ENCODE measurements around the gene MINK1. TPM values are rescaled to one million over a fixed set of nuclear protein-coding genes. Genes with fewer than 3 reads are reported as not detected.

The MINK1 gene
- total and polyA plus RNA-seq, 2 of the 13 experiments (the other 11 are each of a cell fraction or from before 2014, with no cell fraction given), result 17.2 to 63.9 TPM

- TF ChIP-seq ZNF383 (CRISPR knock-in tag; IDR thresholded peaks at IDR 0.05; ENCODE audit: borderline replicate concordance), result no peak
- TF ChIP-seq, protein P1, sequence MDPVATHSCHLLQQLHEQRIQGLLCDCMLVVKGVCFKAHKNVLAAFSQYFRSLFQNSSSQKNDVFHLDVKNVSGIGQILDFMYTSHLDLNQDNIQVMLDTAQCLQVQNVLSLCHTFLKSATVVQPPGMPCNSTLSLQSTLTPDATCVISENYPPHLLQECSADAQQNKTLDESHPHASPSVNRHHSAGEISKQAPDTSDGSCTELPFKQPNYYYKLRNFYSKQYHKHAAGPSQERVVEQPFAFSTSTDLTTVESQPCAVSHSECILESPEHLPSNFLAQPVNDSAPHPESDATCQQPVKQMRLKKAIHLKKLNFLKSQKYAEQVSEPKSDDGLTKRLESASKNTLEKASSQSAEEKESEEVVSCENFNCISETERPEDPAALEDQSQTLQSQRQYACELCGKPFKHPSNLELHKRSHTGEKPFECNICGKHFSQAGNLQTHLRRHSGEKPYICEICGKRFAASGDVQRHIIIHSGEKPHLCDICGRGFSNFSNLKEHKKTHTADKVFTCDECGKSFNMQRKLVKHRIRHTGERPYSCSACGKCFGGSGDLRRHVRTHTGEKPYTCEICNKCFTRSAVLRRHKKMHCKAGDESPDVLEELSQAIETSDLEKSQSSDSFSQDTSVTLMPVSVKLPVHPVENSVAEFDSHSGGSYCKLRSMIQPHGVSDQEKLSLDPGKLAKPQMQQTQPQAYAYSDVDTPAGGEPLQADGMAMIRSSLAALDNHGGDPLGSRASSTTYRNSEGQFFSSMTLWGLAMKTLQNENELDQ (CRISPR knock-in tag; IDR thresholded peaks at IDR 0.05; ENCODE audit: borderline replicate concordance), result no peak
- TF ChIP-seq, protein P2, sequence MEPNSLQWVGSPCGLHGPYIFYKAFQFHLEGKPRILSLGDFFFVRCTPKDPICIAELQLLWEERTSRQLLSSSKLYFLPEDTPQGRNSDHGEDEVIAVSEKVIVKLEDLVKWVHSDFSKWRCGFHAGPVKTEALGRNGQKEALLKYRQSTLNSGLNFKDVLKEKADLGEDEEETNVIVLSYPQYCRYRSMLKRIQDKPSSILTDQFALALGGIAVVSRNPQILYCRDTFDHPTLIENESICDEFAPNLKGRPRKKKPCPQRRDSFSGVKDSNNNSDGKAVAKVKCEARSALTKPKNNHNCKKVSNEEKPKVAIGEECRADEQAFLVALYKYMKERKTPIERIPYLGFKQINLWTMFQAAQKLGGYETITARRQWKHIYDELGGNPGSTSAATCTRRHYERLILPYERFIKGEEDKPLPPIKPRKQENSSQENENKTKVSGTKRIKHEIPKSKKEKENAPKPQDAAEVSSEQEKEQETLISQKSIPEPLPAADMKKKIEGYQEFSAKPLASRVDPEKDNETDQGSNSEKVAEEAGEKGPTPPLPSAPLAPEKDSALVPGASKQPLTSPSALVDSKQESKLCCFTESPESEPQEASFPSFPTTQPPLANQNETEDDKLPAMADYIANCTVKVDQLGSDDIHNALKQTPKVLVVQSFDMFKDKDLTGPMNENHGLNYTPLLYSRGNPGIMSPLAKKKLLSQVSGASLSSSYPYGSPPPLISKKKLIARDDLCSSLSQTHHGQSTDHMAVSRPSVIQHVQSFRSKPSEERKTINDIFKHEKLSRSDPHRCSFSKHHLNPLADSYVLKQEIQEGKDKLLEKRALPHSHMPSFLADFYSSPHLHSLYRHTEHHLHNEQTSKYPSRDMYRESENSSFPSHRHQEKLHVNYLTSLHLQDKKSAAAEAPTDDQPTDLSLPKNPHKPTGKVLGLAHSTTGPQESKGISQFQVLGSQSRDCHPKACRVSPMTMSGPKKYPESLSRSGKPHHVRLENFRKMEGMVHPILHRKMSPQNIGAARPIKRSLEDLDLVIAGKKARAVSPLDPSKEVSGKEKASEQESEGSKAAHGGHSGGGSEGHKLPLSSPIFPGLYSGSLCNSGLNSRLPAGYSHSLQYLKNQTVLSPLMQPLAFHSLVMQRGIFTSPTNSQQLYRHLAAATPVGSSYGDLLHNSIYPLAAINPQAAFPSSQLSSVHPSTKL (CRISPR knock-in tag; IDR thresholded peaks at IDR 0.05), result no peak
- peak; percentile 60; the same call in 1 of the 2 replicates for TF ChIP-seq SP4 (CRISPR knock-in tag; IDR thresholded peaks at IDR 0.05)
- TF ChIP-seq KAT2B (IDR thresholded peaks at IDR 0.05; ENCODE audit: borderline replicate concordance, low read depth, low read length), result no peak
- TF ChIP-seq ZNF83 (CRISPR knock-in tag; IDR thresholded peaks at IDR 0.05; ENCODE audit: borderline replicate concordance), result no peak
- no peak for TF ChIP-seq ZSCAN20 (CRISPR knock-in tag; IDR thresholded peaks at IDR 0.05; ENCODE audit: borderline replicate concordance)
- TF ChIP-seq ZFY (CRISPR knock-in tag; IDR thresholded peaks at IDR 0.05), result peak; percentile 53; the same call in 1 of the 2 replicates
- TF ChIP-seq, protein P3, sequence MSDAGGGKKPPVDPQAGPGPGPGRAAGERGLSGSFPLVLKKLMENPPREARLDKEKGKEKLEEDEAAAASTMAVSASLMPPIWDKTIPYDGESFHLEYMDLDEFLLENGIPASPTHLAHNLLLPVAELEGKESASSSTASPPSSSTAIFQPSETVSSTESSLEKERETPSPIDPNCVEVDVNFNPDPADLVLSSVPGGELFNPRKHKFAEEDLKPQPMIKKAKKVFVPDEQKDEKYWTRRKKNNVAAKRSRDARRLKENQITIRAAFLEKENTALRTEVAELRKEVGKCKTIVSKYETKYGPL (CRISPR knock-in tag; IDR thresholded peaks at IDR 0.05), result no peak
- TF ChIP-seq NONO (IDR thresholded peaks at IDR 0.05), result no peak
- no peak; the same call in 1 of the 2 replicates for TF ChIP-seq NONO (CRISPR knock-in tag; conservative IDR thresholded peaks at IDR 0.05)
- no peak for TF ChIP-seq ZNF720 (CRISPR knock-in tag; IDR thresholded peaks at IDR 0.05)
- TF ChIP-seq ZSCAN9 (CRISPR knock-in tag; IDR thresholded peaks at IDR 0.05; ENCODE audit: borderline replicate concordance), result peak; percentile 30; the same call in 1 of the 2 replicates
- TF ChIP-seq ZNF205 (CRISPR knock-in tag; IDR thresholded peaks at IDR 0.05), result no peak
- TF ChIP-seq MTF2 (CRISPR knock-in tag; IDR thresholded peaks at IDR 0.05; ENCODE audit: borderline replicate concordance), result no peak; the same call in 1 of the 2 replicates
- no peak for TF ChIP-seq ZNF20 (CRISPR knock-in tag; IDR thresholded peaks at IDR 0.05)
- TF ChIP-seq CHD2 (IDR thresholded peaks at IDR 0.05; ENCODE audit: low read depth, low read length), result no peak
- no peak for TF ChIP-seq RARG (CRISPR knock-in tag; IDR thresholded peaks at IDR 0.05; ENCODE audit: low read depth)
- no peak for TF ChIP-seq MED13 (CRISPR knock-in tag; IDR thresholded peaks at IDR 0.05)
- no peak for TF ChIP-seq ZNF451 (CRISPR knock-in tag; IDR thresholded peaks at IDR 0.05)
- no peak for TF ChIP-seq ZNF101 (CRISPR knock-in tag; IDR thresholded peaks at IDR 0.05; ENCODE audit: borderline replicate concordance, low read depth)
- peak; percentile 92 for TF ChIP-seq AGO2 (optimal IDR thresholded peaks at IDR 0.05; ENCODE audit: low read depth, low read length)
- peak; percentile 80 for TF ChIP-seq MIXL1 (CRISPR knock-in tag; IDR thresholded peaks at IDR 0.05)
- TF ChIP-seq MAF1 (CRISPR knock-in tag; IDR thresholded peaks at IDR 0.05; ENCODE audit: borderline replicate concordance), result no peak
- TF ChIP-seq HOXA5 (CRISPR knock-in tag; IDR thresholded peaks at IDR 0.05), result no peak
Measured at GRCh38 chr17:4788807-4789700, 44.1 kb upstream of the MINK1 start, which contains the start of gene GLTPD2 (continued).
